NCI-H226 (cell line): Measurements from ENCODE around the gene MALRD1.

ENCODE experiments used
- DNase-seq: peaks from one replicate; pipeline ENCODE4 v3.0.0-alpha.2; 2015

The MALRD1 gene

DNA sequence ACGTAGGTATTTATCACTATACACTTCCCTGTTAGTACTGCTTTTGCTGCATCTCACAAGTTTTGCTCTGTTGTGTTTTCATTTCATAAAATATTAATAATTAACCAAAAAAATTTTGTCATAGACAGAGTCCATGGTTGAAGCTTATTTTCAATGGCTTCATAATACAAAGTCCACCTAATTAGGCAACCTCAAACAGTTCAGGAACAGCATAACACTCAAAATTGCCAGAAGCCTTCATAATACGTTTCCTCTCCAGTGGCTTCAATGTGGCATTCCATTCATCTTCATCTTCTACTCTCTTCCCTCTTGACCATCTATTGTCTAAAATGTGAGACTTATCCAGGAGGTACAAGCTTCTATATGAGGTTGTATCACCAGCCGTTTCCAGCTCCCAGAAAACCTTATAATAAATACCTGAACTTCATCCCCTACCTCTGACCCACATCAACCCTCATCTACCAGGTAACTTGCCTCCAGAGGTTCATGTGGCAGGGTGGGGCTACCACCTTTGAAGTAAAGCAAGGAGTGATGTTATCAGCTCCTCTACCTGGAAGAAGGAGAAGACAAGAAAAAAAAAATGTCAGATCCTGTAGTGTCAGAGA is 337.3 kb downstream of the MALRD1 start:
- DNase-seq = no peak

DNA sequence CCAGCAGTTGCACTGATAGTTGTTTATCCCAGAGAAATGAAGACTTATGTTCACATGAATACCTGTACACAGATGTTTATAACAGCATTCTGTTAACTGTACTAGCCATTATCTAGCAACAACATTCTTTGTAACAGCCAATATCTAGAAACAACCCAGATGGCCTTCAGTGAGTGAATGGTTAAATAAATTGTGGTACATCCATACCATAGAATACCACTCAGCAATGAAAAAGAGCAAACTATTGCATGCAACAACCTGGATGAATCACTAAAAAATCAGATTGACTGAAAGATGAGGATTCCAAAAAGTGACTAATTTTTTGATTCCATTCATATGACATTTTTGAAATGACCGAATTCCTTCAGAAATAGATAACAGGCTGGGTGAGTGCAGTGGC is 360.3 kb downstream of the MALRD1 start:
- no peak for DNase-seq

DNA sequence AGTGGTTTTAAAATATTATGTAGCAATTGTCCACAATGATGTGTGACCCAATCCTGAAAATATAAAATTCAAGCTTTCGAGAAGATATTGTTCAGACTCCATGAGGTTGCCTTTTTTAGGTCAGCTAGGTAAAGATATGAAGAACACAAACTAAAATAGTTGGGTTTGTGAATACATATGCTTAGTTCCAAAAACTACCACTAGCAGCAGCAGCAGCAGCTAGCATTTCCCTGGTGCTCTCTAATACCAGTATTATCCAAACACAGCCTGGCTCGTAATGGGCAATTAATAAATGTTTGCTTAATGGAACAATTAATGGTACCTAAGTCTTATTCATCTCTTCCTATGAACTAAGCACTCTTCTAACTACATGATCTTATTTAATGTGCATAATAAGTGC is 362.5 kb downstream of the MALRD1 start:
- no peak for DNase-seq

DNA sequence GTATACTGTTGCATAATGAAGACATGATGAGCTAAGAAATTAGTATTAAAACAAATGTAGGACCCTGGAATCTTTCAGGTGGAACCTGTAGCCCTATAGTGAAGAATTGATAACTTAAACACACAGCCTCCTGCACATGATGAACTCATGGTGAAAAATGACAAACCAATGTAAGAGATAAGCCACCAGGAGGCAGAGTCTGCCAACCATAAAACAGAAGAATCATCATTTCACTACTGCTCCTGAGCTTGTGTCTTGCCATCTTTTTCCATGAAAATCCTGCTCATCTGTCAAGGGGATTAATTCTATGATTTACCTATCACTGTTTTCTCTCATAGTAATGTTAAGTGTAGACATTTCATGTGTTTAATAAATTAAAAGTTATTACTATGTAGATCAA is 363.9 kb downstream of the MALRD1 start:
- peak; percentile 4 for DNase-seq

DNA sequence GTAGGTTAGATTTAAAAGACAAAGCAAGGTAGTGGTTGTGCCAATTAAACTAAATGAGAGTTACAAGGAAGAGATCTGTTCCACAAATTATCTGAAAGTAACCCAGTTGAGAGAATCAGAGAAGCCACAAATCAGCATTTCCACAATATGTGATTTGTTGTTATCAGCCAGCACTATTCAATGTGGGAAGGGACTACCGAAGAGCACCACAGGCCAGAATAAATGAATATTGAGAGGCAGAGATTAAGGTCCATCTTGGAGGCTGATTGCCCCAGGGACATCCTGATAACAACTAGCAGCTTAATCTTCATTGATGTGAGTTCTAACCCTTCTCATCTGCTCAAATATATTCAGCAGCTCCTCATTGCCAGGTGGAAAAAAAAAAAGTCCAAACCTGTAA is 367.6 kb downstream of the MALRD1 start:
- DNase-seq = no peak

DNA sequence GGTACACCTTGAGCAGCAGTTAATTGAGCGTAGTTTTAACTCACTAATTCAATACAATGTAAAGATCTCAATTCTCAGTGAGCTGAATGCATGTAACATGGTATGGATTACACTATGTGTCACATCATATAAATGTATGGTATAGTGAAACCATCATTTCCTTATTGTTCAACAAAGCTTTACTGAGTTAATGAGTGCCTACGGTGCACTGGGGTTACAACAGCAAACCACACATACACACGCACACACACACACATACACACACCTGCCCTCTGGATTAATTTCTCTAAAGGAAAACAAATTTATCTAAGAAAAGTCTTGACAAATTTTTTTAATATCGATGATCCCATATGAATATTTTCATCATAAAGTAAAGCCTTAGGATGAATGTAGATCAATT is 369.1 kb downstream of the MALRD1 start:
- no peak for DNase-seq

DNA sequence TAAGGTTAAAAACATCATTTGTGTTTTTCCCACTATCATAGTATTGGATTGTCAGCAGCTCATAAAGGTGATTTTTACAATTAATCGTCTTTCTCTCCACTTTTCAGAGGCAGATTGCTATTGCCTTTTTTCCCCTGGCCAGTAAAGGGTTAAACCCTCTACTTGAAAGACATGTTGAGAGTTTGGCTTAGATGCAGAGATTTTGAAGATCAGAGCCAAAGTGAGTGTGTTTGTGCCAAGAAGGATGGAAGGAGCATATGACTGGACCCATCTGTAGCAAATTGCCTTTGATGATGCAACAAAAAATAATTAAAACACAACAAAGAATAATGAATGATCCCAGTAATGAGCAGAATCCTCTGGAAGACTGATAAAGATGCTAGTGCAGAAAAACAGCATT is 373.1 kb downstream of the MALRD1 start:
- no peak for DNase-seq

DNA sequence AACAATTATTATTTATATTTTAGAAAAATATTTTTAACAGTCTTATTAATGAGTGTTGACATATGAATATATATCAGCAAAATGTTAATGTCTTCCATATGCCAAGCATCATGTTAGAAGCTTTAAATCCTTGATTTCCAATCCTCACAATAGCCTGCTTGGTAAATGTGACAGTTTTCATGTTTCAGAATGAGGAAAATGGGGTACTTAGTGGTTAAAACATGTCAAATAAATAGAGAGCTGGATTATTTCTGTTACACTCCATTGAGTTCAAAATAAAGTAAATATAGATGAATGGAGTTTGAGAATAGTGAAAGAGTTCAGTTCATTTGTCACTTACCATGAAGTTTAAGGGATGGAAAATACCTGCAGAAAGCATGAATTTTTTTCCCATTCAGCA is 377.4 kb downstream of the MALRD1 start:
- no peak for DNase-seq

DNA sequence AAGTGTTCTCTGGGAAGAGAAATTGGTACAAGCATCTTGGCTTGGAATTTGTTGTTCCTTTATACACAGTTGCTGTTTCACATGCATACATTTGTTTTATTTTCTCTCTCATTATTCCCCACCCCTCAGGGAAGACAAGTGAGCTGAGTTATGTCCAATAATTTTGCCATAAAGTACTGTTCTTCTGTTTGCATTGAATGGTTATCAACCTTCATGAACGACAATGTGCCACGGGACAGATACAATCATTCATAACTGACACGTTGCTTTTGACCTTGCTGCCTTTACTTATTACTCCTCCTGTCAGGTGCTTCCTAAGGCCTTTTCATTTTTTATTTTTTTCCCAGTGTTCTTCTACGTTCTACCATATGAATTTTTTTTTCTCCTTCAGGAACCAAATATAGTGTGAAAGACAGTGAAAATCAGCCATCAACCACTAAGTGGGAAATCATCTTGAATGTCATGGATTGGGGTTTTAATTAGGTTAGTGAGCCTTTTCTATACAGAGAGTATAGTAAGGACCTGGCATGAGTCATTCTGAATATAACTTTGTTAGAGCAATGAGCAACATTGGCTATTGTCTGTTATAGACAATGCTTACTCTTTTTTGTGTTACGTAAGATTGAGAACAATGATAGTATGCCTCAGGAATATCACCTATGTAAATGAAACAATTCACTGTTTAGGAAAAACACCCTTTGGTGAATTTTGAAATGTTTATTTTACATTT is 383.2 kb downstream of the MALRD1 start:
- no peak for DNase-seq

DNA sequence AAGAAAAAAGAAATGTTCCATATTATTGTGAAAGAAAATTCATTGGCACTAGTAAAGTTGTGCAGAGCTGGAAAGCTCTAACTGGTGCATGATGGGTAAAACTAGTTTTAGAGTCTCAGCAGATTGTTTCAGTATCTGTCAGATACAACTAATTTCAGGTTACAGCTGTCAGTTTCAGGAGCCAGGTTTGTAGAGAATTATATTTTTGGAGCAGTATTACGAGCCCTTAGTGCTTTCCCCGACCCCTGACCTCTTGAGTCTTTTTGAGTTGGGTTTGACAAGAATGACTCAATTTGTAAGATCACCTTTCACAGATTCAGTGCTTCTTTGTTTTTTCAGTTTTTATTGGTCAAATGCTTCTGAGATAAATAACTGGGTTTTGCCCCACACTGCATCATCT is 401.3 kb downstream of the MALRD1 start:
- DNase-seq = no peak

DNA sequence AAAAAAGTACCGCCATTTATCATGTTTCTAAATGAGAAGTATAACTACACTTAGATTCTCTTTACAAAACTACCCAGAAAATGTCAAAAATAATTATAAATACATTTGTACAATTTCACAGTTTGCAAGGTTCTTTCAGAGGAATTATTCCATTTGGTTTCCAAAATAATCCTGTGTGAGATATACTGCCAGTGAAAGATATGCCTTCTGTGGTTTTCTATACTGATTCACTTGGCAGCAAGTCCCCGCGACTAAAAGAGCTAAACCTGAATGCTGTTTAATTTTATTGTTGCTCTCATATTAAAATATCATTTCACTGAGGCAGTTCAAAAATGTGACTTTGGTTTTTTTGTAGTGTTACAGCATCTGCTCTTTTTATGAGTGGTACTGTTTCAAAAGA is 402.8 kb downstream of the MALRD1 start:
- no peak for DNase-seq

DNA sequence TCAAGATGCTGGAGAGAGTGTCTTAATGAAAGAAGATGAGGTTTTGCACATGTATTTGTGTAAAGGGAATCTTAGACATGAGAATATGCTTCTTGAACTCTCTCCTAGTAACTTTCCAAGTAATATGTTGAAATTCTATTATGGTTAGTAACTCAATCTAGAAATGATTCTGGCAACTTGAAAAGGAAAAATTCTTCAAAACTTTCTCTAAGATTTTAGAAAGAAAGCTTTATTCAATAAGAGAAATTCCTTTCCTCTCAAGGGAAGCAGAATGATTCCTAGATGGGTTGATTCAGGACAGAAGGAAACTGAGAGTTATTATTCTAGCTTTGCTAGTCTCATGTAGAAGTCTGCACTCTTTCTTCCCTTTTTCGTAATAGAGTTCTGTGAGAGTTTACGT is 403.3 kb downstream of the MALRD1 start:
- no peak for DNase-seq

DNA sequence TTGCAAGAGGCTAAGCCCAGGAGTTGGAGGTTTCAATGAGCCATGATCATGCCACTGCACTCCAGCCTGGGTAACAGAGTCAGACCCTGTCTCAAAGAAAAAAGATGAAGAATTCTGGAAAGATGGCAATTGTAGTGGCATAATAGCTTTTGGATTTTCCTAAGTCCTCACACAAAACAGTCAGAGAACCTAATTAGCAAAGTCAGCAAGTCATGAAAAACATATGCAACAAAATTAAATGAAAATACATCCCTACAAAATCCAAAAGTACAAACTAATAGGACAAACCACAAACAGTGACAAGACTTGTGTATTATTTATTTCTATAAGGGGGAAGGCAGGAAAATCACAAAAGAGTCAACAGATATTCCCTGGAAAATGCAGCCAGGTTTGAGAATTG is 405.4 kb downstream of the MALRD1 start:
- no peak for DNase-seq

DNA sequence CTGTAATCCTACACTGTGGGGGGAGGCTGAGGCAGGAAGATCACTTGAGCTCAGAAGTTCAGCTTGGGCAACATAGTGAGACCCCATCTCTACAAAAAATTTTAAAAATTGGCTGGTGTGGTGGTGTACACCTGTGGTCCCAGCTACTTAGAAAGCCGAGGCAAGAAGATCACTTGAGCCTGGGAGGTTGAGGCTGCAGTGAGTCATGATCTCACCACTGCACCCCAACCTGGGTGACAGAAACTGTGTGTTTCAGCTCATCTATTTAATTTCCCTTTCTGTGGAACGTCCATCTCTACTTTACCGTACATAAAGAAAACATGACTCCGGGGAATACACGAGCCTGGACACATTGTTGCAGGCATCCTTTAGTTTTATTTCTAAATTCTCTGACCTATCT is 413.0 kb downstream of the MALRD1 start:
- DNase-seq = no peak

DNA sequence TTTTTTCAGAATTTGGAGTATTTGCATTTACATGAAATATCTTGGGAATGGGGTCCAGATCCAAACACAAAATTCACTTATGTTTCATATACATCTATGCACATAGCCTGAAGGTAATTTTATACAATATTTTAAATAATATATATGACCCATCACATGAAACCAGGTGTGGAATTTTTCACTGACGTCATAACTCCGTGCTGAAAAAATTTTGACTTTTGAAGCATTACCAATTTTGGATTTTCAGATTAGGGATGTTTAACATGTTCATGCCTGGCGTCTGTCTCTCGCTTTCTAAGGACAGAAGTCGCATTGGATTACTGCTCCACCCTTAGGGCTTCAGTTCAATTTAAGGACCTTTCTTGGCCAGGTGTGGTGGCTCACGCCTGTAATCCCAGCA is 418.1 kb downstream of the MALRD1 start:
- DNase-seq = no peak

DNA sequence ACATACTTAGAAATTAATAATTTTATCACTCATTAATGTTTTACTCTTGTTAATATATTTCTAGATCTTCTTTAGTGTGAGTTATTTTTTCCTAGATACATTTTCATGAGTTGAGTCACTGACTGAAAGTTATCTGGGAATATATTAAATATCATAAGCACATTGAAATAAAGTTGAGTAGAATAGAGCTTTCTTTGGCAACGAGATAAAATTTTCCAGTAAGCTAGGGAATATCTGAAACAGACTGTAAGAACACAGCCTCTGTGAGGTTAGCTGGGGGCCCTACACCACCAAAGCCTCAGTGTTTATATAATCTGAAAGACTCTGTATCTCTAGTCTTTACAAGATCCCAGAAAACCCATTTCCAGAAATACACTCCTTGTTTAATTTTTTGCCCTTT is 419.8 kb downstream of the MALRD1 start:
- DNase-seq = no peak

DNA sequence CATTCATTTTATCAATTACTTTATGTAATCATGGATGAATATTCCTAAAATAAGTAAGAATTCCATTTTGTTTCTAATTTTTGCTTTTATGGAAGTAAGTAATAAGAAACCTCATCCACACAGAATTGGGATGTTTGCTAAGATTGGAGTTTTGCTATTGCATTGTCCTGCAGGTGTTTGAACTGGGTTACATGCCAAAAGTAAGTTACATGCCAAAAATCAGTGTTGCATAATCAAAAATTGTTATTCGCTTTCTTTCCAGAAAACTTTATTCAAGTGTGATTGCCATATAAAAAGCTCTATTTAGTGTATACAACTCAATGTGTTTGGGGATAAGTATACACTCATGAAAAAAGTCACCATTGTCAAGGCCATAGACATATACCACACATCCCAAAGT is 420.9 kb downstream of the MALRD1 start:
- DNase-seq = no peak

DNA sequence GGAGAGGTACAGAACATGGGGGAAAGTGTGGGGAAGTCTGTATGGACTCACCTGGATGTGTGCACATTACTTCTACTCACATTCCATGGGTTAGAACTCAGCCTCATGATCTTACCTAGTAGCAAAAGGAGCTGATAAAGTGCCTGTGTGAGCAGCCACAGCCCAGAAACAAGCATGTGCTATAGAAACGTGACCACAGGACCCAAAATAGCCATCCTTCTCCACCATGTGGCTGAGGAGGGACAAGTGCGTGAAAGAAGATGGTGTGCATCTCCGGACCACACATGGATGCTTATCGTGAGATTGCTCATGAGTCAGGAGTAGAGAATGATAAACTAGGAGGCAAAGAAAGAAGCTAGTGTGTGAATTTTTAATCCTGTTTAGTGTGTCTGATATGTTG is 431.3 kb downstream of the MALRD1 start:
- DNase-seq = no peak

DNA sequence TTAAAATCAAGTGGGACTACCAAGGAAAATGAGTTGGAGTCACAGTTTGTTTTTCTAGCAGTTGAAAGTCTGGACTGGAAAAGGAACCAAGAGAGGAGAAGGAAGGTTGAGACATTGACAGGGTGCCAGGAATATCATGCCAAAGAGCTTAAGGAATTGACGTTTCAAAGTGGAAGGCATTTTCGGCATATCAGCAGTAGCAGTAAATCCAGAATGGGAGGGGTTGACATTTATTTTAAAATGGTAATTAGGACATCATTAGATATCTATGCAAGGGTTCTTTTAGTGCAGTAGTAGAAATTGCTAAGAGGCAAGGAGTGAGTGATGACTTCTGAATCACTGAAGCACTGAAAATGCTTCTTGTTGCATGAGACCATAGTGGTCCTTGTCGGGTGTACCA is 431.8 kb downstream of the MALRD1 start:
- peak; percentile 9 for DNase-seq

DNA sequence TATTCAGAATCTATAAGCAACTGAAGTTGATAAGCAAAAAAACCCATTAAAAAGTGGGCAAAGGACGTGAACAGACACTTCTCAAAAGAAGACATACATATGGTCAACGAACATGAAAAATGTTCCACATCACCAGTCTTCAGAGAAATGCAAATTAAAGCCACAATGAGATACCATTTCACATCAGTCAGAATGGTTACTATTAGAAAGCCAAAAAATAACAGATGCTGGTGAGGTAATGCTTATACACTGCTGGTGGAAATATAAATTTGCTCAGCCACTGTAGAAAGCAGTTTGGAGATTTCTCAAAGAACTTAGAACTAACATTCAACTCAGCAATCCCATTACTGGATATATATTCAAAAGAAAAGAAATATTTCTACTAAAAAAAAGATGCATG is 434.8 kb downstream of the MALRD1 start:
- DNase-seq = no peak

DNA sequence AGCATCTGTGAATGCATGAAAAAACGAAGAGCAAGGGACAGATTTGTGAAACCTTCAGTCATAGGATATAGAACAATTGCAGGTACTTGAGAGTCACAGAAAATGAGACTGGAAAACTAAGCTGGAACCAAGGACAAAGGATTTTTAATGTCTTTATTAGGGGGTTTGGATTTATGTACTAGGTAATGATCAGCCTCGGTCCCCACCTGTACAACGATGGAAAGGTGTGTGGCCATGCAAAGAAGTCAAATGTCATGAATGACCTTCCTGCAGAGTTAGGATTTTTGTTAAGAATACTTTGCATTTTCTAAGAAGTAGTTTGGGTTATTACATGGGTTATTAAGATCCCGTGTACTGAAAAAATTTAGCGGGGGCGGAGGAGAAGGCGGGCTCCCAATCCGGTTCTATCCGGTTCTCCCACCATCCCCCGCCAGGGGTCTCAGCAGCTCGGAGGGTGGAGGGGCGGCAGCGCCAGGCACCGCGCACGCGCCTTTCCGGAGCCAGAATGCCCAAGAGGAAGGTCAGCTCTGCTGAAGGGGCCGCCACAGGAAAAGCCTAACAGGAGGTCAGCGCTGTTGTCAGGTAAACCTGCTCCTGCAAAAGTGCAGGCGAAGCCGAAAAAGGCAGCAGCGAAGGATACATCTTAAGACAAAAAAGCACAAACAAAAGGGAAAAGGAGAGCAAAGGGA is 440.1 kb downstream of the MALRD1 start:
- no peak for DNase-seq

DNA sequence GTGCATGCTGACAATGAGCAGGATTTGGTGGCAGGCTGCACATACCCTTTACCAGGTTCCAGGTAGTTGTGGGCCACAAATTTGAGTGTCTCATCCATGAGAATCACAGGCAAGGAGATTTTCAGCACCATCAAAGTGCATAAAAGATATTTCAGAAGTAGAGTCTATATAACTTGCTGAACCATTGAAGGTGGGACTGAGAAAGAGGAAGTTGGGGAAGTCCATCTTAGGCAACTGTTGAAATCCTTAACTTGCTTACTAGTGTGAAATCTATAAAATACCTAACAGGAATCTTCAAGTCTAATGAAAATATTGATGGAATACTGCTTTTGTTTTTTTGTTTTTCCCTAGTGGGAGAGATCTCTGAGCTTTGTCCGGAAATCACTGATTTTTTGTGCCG is 442.6 kb downstream of the MALRD1 start:
- no peak for DNase-seq

DNA sequence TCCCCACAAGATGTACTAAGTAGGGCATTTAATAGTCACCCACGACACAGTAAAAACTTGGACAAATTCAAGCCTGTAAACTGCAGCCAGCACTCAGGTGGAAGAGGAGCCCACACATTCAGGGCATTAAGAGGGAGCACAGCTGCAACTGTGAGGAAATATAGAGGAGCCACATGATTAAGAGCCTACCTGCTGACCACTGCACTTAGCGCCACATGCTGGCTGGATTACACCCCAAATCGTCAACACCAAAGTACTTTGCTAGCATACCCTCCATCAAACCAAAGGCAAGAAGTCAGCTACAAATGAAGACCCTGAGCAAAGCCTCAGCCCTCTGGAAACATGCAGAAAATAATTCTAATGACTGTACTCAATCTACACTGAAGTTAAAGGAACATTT is 445.3 kb downstream of the MALRD1 start:
- DNase-seq = no peak

DNA sequence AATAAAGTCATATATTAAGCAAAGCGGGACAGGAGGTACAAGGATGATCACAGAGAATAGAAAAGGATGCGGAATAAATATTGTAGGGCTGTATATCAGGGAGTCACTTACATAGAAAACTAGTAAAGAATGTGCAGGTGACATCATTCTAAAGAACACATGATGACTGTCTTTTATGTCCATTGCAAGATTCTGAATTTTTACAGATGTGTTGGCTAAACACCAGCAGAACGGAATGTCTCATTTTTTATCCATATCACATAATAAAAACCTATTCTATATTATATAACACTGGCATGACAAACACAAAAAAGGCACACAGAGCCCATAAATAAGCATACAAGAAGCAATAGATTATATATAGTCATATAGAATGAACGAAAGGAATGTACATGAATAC is 448.4 kb downstream of the MALRD1 start:
- no peak for DNase-seq
